NT2/D1 (cell line): ENCODE data around the gene CEP250.

ENCODE experiments used
- SUZ12 ChIP-seq: IDR thresholded peaks from 2 replicates; pipeline ENCODE4 v1.6.1; 2011; ENCODE audit not compliant: insufficient read length, insufficient read depth; ENCODE audit errors: extremely low read depth
- YY1 ChIP-seq: IDR thresholded peaks from 2 replicates; pipeline ENCODE4 v1.6.1; 2011; ENCODE audit not compliant: insufficient read length, insufficient read depth
- ZNF274 ChIP-seq: IDR thresholded peaks from 2 replicates; pipeline ENCODE4 v1.6.1; 2011; ENCODE audit warnings: mild to moderate bottlenecking, low read depth, low read length

DNA sequence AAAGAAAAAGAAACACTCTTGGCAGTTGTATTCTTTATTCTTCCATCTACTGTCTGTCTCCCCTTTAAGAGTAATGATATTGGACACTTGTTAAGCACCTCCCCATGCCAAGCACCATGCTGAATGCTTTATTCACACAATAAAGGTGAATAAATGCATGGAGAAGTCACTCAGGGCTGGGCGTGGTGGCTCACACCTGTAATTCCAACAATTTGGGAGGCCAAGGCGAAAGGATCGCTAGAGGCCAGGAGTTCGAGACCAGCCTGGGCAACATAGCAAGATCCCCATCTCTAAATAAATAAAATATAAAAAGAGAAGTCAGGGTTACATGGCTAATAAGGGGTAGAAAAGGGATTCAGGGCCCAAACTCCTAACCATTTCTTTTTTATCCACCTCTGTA lies 32.1 kb downstream of the CEP250 start:
- TF ChIP-seq YY1 (no peak), ZNF274 (no peak), SUZ12 (no peak)
